CD8-positive, alpha-beta memory T cell (primary cell): Measurements from ENCODE around the gene PROC. TPM values are rescaled to one million over a fixed set of nuclear protein-coding genes. Genes with fewer than 3 reads are reported as not detected.

Source experiments
- CTCF ChIA-PET: fragments of 350-600 bp; sonication (Branson Sonifier 250); formaldehyde crosslinking; loops from one replicate; lab custom pipeline; 2021; ENCODE audit warnings: antibody characterized with exemption; lab: Charles Lee
- POLR2A ChIA-PET: fragments of 350-600 bp; sonication (Branson Sonifier 250); formaldehyde crosslinking; loops from one replicate; lab custom pipeline; 2021; ENCODE audit warnings: antibody characterized with exemption; lab: Charles Lee
- DNase-seq, 5 donors: peaks; one replicate each; pipeline versions ENCODE4 v3.0.0 to v3.0.0-alpha.2; 2020 to 2022; ENCODE audit warnings: mixed read lengths in 1 of 5
- H3K27ac ChIP-seq: one replicate; pipeline ENCODE4 v1.7.0; 2013; ENCODE audit warnings: low read depth, mild to moderate bottlenecking, low read length, moderate library complexity
- H3K27me3 ChIP-seq: 2 replicates; pipeline ENCODE4 v1.7.0; 2013; ENCODE audit warnings: low read length, mild to moderate bottlenecking; ENCODE audit not compliant: insufficient read depth, poor library complexity, severe bottlenecking
- H3K36me3 ChIP-seq: 2 replicates; pipeline ENCODE4 v1.7.0; 2013; ENCODE audit warnings: mild to moderate bottlenecking, low read length, moderate library complexity; ENCODE audit not compliant: insufficient read depth
- H3K4me1 ChIP-seq: 2 replicates; pipeline ENCODE4 v1.7.0; 2013; ENCODE audit warnings: mild to moderate bottlenecking, low read length, moderate library complexity; ENCODE audit not compliant: insufficient read depth
- H3K4me3 ChIP-seq: 2 replicates; pipeline ENCODE4 v1.7.0; 2013; ENCODE audit warnings: mild to moderate bottlenecking, low read length
- H3K9me3 ChIP-seq: 2 replicates; pipeline ENCODE4 v1.7.0; 2013; ENCODE audit warnings: mild to moderate bottlenecking, low read length
- H3K27ac Mint-ChIP-seq, 8 donors: one replicate each; pipeline ENCODE4 v1.8.0; 2020 to 2021; ENCODE audit warnings: mixed read lengths in 8 of 8, mild to moderate bottlenecking in 6 of 8, inconsistent platforms in 3 of 8, moderate library complexity in 3 of 8
- H3K27me3 Mint-ChIP-seq, 2 donors: one replicate each; pipeline ENCODE4 v1.8.0; 2020 to 2021; ENCODE audit warnings: mixed read lengths in 2 of 2, mild to moderate bottlenecking in 1 of 2, moderate library complexity in 1 of 2
- H3K36me3 Mint-ChIP-seq, 3 donors: one replicate each; pipeline ENCODE4 v1.8.0; 2020 to 2021; ENCODE audit warnings: mixed read lengths in 3 of 3, inconsistent platforms in 1 of 3, mild to moderate bottlenecking in 1 of 3
- H3K4me1 Mint-ChIP-seq, 3 donors: one replicate each; pipeline ENCODE4 v1.8.0; 2020 to 2021; ENCODE audit warnings: mixed read lengths in 3 of 3, inconsistent platforms in 1 of 3, mild to moderate bottlenecking in 1 of 3
- H3K4me3 Mint-ChIP-seq, 7 donors: one replicate each; pipeline ENCODE4 v1.8.0; 2020 to 2021; ENCODE audit warnings: mixed read lengths in 7 of 7, mild to moderate bottlenecking in 6 of 7, moderate library complexity in 4 of 7, inconsistent platforms in 2 of 7
- H3K9me3 Mint-ChIP-seq, 5 donors: one replicate each; pipeline ENCODE4 v1.8.0; 2020 to 2022; ENCODE audit warnings: mixed read lengths in 5 of 5, mild to moderate bottlenecking in 3 of 5, moderate library complexity in 2 of 5, inconsistent platforms in 1 of 5
- polyA plus RNA-seq: library from polyadenylated mRNA; unstranded; fragments of 300-500 nt; fragmentation: Illumina TruSeq; gene quantifications from one replicate; pipeline ENCODE4 v1.2.3, GENCODE V29; 2021
- total RNA-seq, 2 experiments: library from RNA; stranded (reverse); gene quantifications; one replicate each; pipeline ENCODE4 v1.2.3, GENCODE V29; 2021

PROC gene
- total and polyA plus RNA-seq, 3 experiments from 2014 or later: 0.13 TPM; not detected in 2

GRCh38 chr2:127419112-127419430 lies 844 bp downstream of the PROC start:
- Histone ChIP-seq H3K36me3 (no peaks in the 10 kb centered on the region), H3K27me3 (no peaks in the 10 kb centered on the region), H3K27ac (no peak overlapping the region), H3K4me1 (peaks cover 14% of the 10 kb centered on the region), H3K9me3 (no peaks in the 10 kb centered on the region), H3K4me3 (no peak overlapping the region)
- H3K27ac Mint-ChIP-seq: peak overlapping the region in 1 of 8 donors; percentile 56
- H3K4me3 Mint-ChIP-seq: peak overlapping the region in 1 of 7 donors; percentile 54
- ChIA-PET POLR2A (no interaction called here), CTCF (no interaction called here)
- H3K27me3 Mint-ChIP-seq: peaks cover 15 to 34% of the 10 kb centered on the region in 2 donors
- DNase-seq: no peak
- H3K9me3 Mint-ChIP-seq: no peaks in the 10 kb centered on the region
- peaks cover 13 to 39% (median 19%) of the 10 kb centered on the region in 3 donors for H3K4me1 Mint-ChIP-seq
- no peaks in the 10 kb centered on the region for H3K36me3 Mint-ChIP-seq

- Mint-ChIP-seq H3K4me1 (peaks cover 14 to 39% (median 19%) of the 10 kb centered on the region in 3 donors), H3K9me3 (no peaks in the 10 kb centered on the region), H3K27me3 (peaks cover 18 to 36% of the 10 kb centered on the region in 2 donors), H3K36me3 (no peaks in the 10 kb centered on the region), H3K4me3 (no peak overlapping the region), H3K27ac (no peak overlapping the region)
- no peaks in the 10 kb centered on the region for H3K27me3 ChIP-seq
- ChIA-PET CTCF (no interaction called here), POLR2A (no interaction called here)
- H3K27ac ChIP-seq: no peak overlapping the region
- H3K4me3 ChIP-seq: no peak overlapping the region
- H3K4me1 ChIP-seq: peaks cover 14% of the 10 kb centered on the region
- no peaks in the 10 kb centered on the region for H3K9me3 ChIP-seq
- DNase-seq: no peak
- no peaks in the 10 kb centered on the region for H3K36me3 ChIP-seq
Observed at GRCh38 chr2:127419448-127420038, 1.3 kb downstream of the PROC start.

GRCh38 chr2:127420039-127420864 lies 2.0 kb downstream of the PROC start:
- Mint-ChIP-seq H3K27ac (peak overlapping the region in 1 of 8 donors; percentile 84), H3K4me1 (peaks cover 14 to 39% (median 20%) of the 10 kb centered on the region in 3 donors), H3K4me3 (no peak overlapping the region), H3K9me3 (no peaks in the 10 kb centered on the region), H3K27me3 (peaks cover 18 to 43% of the 10 kb centered on the region in 2 donors), H3K36me3 (no peaks in the 10 kb centered on the region)
- H3K27me3 ChIP-seq: no peaks in the 10 kb centered on the region
- CTCF ChIA-PET: interaction anchor here (1.0 kb wide), 1 partner anchor 59 kb away, joined by 3 read pairs; no protein-coding TSS in a partner anchor
- H3K9me3 ChIP-seq: no peaks in the 10 kb centered on the region
- no peaks in the 10 kb centered on the region for H3K36me3 ChIP-seq
- POLR2A ChIA-PET: no interaction called here
- H3K27ac ChIP-seq: no peak overlapping the region
- H3K4me1 ChIP-seq: peaks cover 14% of the 10 kb centered on the region
- no peak for DNase-seq
- no peak overlapping the region for H3K4me3 ChIP-seq

- H3K27me3 Mint-ChIP-seq: peaks cover 20 to 52% of the 10 kb centered on the region in 2 donors
- no peaks in the 10 kb centered on the region for H3K9me3 ChIP-seq
- peaks cover 14 to 34% (median 18%) of the 10 kb centered on the region in 3 donors for H3K4me1 Mint-ChIP-seq
- no peak overlapping the region for H3K27ac ChIP-seq
- H3K9me3 Mint-ChIP-seq: no peaks in the 10 kb centered on the region
- peaks cover 0 to 2% (median 0%) of the 10 kb centered on the region in 3 donors for H3K36me3 Mint-ChIP-seq
- peaks cover 12% of the 10 kb centered on the region for H3K4me1 ChIP-seq
- ChIA-PET POLR2A (no interaction called here), CTCF (interaction anchor here (1.0 kb wide), 1 partner anchor 58 kb away, joined by 3 read pairs; no protein-coding TSS in a partner anchor)
- no peak overlapping the region for H3K4me3 ChIP-seq
- peak overlapping the region in 1 of 7 donors; percentile 40 for H3K4me3 Mint-ChIP-seq
- no peak for DNase-seq
- H3K36me3 ChIP-seq: no peaks in the 10 kb centered on the region
- no peaks in the 10 kb centered on the region for H3K27me3 ChIP-seq
- H3K27ac Mint-ChIP-seq: peak overlapping the region in 1 of 8 donors; percentile 33
Observed at GRCh38 chr2:127421116-127421800, 3.0 kb downstream of the PROC start.

- H3K4me3 ChIP-seq: no peak overlapping the region
- no peak overlapping the region for H3K27ac ChIP-seq
- Mint-ChIP-seq H3K4me3 (peak overlapping the region in 3 of 7 donors; percentile 5 to 55 (median 19)), H3K27me3 (peaks cover 20 to 52% of the 10 kb centered on the region in 2 donors), H3K36me3 (peaks cover 0 to 2% (median 0%) of the 10 kb centered on the region in 3 donors), H3K9me3 (no peaks in the 10 kb centered on the region), H3K4me1 (peaks cover 7 to 27% (median 12%) of the 10 kb centered on the region in 3 donors), H3K27ac (no peak overlapping the region)
- no peaks in the 10 kb centered on the region for H3K27me3 ChIP-seq
- H3K4me1 ChIP-seq: peaks cover 4% of the 10 kb centered on the region
- H3K9me3 ChIP-seq: no peaks in the 10 kb centered on the region
- H3K36me3 ChIP-seq: no peaks in the 10 kb centered on the region
- ChIA-PET CTCF (no interaction called here), POLR2A (no interaction called here)
- DNase-seq: no peak
Observed at GRCh38 chr2:127421871-127422558, 3.8 kb downstream of the PROC start.

- Mint-ChIP-seq H3K27ac (no peak overlapping the region), H3K9me3 (no peaks in the 10 kb centered on the region), H3K36me3 (peaks cover 0 to 2% (median 0%) of the 10 kb centered on the region in 3 donors), H3K4me1 (peaks cover 7 to 20% (median 8%) of the 10 kb centered on the region in 3 donors), H3K27me3 (peaks cover 20 to 52% of the 10 kb centered on the region in 2 donors), H3K4me3 (peak overlapping the region in 5 of 7 donors; percentile 49 to 75 (median 55))
- peaks cover 4% of the 10 kb centered on the region for H3K4me1 ChIP-seq
- peak in 1 of 5 donors; percentile 18 for DNase-seq
- H3K4me3 ChIP-seq: no peak overlapping the region
- H3K9me3 ChIP-seq: no peaks in the 10 kb centered on the region
- H3K36me3 ChIP-seq: no peaks in the 10 kb centered on the region
- no peaks in the 10 kb centered on the region for H3K27me3 ChIP-seq
- CTCF ChIA-PET: no interaction called here
- POLR2A ChIA-PET: no interaction called here
- H3K27ac ChIP-seq: no peak overlapping the region
Observed at GRCh38 chr2:127422559-127423477, 4.6 kb downstream of the PROC start.

GRCh38 chr2:127423478-127423843 lies 5.2 kb downstream of the PROC start:
- Mint-ChIP-seq H3K4me1 (peaks cover 7 to 19% (median 8%) of the 10 kb centered on the region in 3 donors), H3K4me3 (peak overlapping the region in 6 of 7 donors; percentile 4 to 49 (median 36)), H3K27me3 (peaks cover 20 to 52% of the 10 kb centered on the region in 2 donors), H3K27ac (peak overlapping the region in 1 of 8 donors; percentile 12), H3K36me3 (peaks cover 0 to 2% (median 0%) of the 10 kb centered on the region in 3 donors), H3K9me3 (no peaks in the 10 kb centered on the region)
- ChIA-PET CTCF (interaction anchor here (2.2 kb wide), 1 partner anchor 7 kb away, joined by 8 read pairs; no protein-coding TSS in a partner anchor), POLR2A (no interaction called here)
- H3K27ac ChIP-seq: no peak overlapping the region
- no peak for DNase-seq
- peaks cover 4% of the 10 kb centered on the region for H3K4me1 ChIP-seq
- no peaks in the 10 kb centered on the region for H3K27me3 ChIP-seq
- H3K9me3 ChIP-seq: no peaks in the 10 kb centered on the region
- H3K36me3 ChIP-seq: no peaks in the 10 kb centered on the region
- H3K4me3 ChIP-seq: no peak overlapping the region
